ENCODE data around the gene KIF20A.
"Not testable (repeated sequence)": the region's sequence is repeated elsewhere in the genome, so short reads cannot be mapped to it uniquely, and the experiment has no call there.

The KIF20A gene

DNA sequence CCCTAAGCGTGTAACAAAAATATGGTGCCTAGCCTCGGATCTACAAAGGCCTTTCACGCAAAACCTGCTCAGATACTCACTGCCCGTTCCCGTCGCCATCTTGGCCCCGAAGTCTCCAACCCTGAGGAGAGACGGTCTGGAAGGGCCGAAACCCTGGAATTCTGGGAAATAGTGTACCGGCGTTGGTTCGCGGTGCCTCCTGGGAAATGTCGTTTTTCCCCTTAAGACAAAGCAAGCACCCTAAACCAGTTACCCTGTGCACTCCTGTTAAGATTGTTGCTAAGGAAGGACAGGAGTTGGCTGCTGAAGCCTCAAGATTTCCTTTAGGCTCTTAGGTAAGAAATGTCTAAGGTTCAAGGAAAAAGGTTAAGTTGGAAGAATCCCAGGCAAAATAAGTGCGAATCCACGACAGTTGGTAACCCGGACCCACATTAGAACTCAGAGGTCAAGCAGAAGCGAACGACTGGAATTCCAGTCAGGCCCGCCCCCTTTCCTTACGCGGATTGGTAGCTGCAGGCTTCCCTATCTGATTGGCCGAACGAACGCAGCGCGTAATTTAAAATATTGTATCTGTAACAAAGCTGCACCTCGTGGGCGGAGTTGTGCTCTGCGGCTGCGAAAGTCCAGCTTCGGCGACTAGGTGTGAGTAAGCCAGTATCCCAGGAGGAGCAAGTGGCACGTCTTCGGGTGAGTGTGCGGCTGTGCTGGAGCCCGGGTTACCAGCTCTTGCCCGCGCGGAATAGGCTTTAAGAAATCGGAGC, at the start of gene KIF20A, which contains the start of gene BRD8:
Gene KIF20A (plus strand): TSS at position 597 of the 761 bp plus-strand sequence. CDS start 569 bp downstream, outside the sequence.
Gene BRD8 (minus strand): TSS at position 115 of the 761 bp plus-strand sequence. CDS start 16 bp downstream, at position 99.
- peak; percentile 95 for DNase-seq

DNA sequence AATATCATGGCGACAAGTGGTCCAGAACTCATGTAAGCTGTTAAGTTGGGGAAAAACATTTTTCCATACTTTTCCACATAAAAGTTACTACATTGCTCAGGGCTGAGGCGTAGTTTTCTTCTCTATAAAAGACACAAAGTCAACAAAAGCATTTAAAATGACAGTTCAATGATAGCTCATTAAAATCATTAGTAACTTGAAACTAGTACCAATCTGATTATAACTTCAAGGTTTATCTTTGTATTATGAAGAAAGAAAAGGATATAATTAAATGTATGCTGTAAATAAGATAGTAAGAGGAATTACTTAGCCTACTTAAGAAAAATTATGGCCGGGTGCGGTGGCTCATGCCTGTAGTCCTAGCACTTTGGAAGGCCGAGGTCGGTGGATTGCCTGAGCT, 49.6 kb upstream of the KIF20A start:
- no peak for DNase-seq

DNA sequence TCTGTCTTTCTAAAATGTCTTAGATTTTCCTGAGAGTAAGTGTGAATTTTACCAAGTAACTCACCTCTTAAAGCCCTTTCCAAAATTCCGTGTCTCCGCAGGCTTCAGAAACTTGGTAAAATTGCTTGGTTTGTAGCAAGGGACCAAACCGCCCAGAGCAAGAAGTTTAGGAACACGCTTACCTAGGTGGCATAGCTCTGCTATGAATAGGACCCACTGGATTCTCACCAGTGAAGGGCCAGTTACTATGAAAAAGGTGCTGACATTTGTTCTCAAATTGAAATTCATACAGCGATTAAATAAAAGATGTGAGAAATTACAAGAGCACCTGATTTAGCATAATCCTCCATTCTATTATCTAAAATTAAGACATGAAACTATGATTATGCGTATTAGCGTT, 46.4 kb upstream of the KIF20A start:
- DNase-seq, result no peak

DNA sequence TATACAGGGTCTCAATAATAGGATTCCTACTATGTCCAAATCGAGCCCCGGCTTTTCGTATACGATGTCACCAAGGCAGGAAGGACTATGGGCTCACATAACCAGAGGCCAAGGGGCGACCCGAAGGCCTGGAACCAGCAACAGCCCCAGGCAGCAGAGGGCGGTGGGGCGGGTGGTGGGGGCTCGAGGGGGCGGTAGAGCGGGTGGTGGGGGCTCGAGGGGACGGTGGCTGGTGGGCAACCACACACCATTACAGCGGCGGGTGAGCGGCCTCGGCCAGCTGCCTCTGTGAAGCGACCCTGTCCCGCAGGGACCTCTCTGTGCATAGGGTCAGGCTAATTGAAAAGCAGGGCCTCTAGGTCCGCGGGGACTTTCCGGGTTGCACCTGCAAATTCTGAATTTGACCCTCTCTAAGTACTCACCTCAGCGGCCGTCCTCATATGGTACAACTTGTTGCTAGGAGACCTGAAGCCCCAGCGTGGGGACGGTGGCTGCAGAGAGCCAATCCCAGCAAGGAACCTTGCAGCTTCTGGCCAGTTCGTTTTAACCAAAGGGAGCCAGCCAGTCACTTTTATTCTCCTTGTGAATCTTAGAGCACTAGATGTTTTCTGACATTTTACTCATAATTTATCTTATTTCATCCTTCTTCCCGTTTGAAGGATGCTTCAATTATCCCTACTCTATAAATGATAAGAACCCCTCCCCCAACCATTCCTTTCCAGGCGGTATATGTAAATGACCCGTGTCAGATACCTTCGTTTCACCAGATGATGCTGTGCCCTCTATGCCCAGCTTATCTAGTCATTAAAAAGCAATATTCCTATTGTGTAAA, 39.7 kb upstream of the KIF20A start, which contains the start of gene NME5:
Gene NME5 (minus strand): TSS at position 480 of the 832 bp plus-strand sequence. CDS start 648 bp downstream, outside the sequence.
- DNase-seq, result peak; percentile 31

GRCh38 chr5:138139781-138140090, 39.2 kb upstream of the KIF20A start:
- DNase-seq, result no peak

- no peak for DNase-seq
Measured at GRCh38 chr5:138140268-138140667, 38.6 kb upstream of the KIF20A start.

DNA sequence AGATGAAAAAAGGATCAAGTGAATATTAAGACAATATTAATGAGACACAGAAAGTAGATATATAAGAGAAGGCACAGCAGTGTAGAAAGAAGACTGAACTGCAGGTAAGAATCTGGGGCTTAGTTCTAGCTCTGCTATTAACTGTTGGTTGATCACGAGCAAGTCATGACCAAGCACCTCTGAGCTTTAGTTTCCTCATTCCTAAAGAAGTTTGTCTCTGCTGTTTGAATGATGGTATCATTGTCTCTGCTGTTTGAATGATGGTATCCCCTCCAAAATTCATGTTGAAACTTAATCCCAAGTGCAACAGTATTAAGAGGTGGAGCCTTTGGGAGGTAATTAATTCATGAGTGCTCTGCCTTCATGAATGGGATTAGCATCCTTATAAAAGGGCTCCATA, 37.2 kb upstream of the KIF20A start:
- no peak for DNase-seq

DNA sequence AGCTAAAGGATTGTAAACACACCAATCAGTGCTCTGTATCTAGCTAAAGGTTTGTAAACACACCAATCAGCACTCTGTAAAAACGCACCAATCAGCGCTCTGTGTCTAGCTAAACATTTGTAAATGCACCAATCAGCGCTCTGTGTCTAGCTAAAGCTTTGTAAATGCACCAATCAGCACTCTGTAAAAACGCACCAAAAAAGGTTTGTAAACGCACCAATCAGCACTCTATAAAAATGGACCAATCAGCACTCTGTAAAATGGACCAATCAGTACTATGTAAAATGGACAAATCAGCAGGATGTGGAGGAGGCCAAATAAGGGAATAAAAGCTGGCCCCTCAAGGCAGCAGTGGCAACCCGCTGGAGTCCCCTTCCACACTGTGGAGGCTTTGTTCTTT, 35.3 kb upstream of the KIF20A start:
- not testable (repeated sequence) for DNase-seq

DNA sequence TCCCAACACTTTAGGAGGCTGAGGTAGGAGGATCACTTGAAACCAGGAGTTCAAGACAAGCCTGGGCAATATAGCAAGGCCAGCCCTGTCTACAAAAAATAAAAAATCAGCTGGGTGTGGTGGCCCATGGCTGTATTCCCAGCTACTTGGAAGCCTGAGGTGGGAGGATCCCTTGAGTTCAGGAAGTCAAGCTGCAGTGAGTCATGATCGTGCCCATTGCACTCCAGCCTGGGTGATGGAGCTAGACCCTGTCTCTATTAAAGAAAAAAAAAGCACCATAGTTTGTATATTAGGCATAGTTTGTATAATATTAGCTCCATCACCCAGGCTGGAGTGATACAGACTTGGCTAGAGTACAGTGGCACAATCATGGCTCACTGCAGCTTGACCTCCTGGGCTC, 30.1 kb upstream of the KIF20A start:
- DNase-seq, result no peak

- DNase-seq, result no peak
Measured at GRCh38 chr5:138149530-138149929, 29.4 kb upstream of the KIF20A start.

- DNase-seq, result not testable (repeated sequence)
Measured at GRCh38 chr5:138155977-138156376, 22.9 kb upstream of the KIF20A start.

GRCh38 chr5:138157626-138158025, 21.3 kb upstream of the KIF20A start:
- no peak for DNase-seq

DNA sequence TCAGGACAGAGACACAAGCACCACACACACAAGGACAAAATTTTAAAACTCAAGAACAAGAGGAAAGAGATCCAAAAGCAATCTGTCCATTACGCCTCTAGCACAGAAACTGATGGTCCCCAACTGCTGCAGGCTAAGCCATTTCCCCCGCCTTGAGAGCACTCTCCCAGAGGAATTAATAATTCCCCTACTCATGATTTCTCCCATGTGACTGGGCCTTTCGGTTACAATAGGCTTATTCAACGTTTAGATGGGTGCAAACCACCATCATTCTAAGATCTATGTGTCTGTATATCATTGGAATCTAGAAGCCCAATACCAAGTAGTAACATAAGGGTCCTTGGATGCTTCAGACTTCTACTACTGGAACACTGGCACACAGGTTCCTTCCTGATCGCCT, 19.2 kb upstream of the KIF20A start:
- no peak for DNase-seq

- DNase-seq, result no peak
Measured at GRCh38 chr5:138160706-138161105, 18.2 kb upstream of the KIF20A start.

- no peak for DNase-seq
Measured at GRCh38 chr5:138163721-138164120, 15.2 kb upstream of the KIF20A start.

DNA sequence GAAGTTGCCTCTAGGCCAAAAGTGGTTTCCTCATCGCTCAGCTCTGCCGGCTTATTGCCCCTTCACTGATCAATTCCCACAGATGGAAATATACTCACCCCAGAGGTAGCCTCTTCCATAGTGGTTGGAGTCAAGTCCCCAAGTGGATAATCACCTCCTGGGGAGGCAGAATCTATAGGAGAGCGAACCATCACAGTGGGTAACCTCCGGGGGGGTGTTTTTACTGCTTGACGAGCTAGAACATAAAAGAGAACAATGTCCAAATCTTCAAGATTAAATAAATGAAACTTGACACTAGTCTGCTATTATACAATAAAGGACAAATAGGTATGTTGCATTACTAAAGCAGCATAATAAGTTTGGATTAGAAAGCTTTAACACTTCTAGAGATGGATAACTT, 9.8 kb upstream of the KIF20A start:
- no peak for DNase-seq

GRCh38 chr5:138170299-138170698, 8.6 kb upstream of the KIF20A start:
- no peak for DNase-seq

GRCh38 chr5:138177941-138178515, 884 bp upstream of the KIF20A start:
- peak; percentile 43 for DNase-seq

- peak; percentile 33 for DNase-seq
Measured at GRCh38 chr5:138179277-138179857, 455 bp downstream of the KIF20A start.

GRCh38 chr5:138180183-138180782, 1.4 kb downstream of the KIF20A start:
- DNase-seq, result no peak

GRCh38 chr5:138180841-138181240, 1.9 kb downstream of the KIF20A start:
- no peak for DNase-seq

- DNase-seq, result no peak
Measured at GRCh38 chr5:138182808-138183207, 3.9 kb downstream of the KIF20A start.

DNA sequence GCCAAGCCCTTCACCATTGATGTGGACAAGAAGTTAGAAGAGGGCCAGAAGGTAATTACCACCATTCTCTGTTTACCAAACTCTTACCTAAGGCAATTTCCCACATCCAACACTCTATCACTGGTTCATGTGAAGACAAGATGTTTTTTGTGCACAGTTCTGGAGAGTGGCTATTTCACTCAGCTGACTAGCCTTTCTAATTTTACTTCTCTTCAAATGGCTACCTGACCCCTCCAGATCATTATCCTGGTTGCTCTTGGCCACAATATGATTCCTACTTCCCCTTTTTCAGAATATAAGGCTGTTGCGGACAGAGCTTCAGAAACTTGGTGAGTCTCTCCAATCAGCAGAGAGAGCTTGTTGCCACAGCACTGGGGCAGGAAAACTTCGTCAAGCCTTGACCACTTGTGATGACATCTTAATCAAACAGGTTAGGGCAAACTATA, 7.1 kb downstream of the KIF20A start:
- DNase-seq, result no peak
